ENCODE data around the gene AK3.

The AK3 gene

GRCh38 chr9:4727593-4727992 lies 13.4 kb downstream of the AK3 start:
- TF ChIP-seq CEBPB (IDR thresholded peaks at IDR 0.05) (no peak), REST (IDR thresholded peaks at IDR 0.05; ENCODE audit: low read depth) (no peak), TEAD4 (IDR thresholded peaks at IDR 0.05) (no peak), RAD21 (IDR thresholded peaks at IDR 0.05; ENCODE audit: low read depth) (no peak), EP300 (IDR thresholded peaks at IDR 0.05; ENCODE audit: borderline replicate concordance) (no peak), MAX (IDR thresholded peaks at IDR 0.05) (no peak), CREB1 (IDR thresholded peaks at IDR 0.05; ENCODE audit: low read depth) (no peak), YY1 (IDR thresholded peaks at IDR 0.05; ENCODE audit: low read depth) (no peak), TCF12 (IDR thresholded peaks at IDR 0.05; ENCODE audit: low read depth) (no peak), ZBTB7A (IDR thresholded peaks at IDR 0.05; ENCODE audit: low read depth) (no peak), NFIC (IDR thresholded peaks at IDR 0.05) (no peak), TAF1 (IDR thresholded peaks at IDR 0.05; ENCODE audit: low read depth) (no peak)

- TF ChIP-seq MAX (IDR thresholded peaks at IDR 0.05), result no peak
- no peak for TF ChIP-seq TEAD4 (IDR thresholded peaks at IDR 0.05)
- no peak for TF ChIP-seq USF1 (IDR thresholded peaks at IDR 0.05)
- TF ChIP-seq FOXM1 (IDR thresholded peaks at IDR 0.05; ENCODE audit: borderline replicate concordance, low read depth), result no peak
- no peak for TF ChIP-seq NFIC (IDR thresholded peaks at IDR 0.05)
- no peak for TF ChIP-seq EGR1 (IDR thresholded peaks at IDR 0.05)
- no peak for TF ChIP-seq RAD21 (IDR thresholded peaks at IDR 0.05; ENCODE audit: low read depth)
- no peak for TF ChIP-seq CREB1 (IDR thresholded peaks at IDR 0.05; ENCODE audit: low read depth)
- TF ChIP-seq CEBPB (IDR thresholded peaks at IDR 0.05), result no peak
- TF ChIP-seq EP300 (IDR thresholded peaks at IDR 0.05; ENCODE audit: borderline replicate concordance), result no peak
- TF ChIP-seq REST (IDR thresholded peaks at IDR 0.05; ENCODE audit: low read depth), result no peak
- TF ChIP-seq TAF1 (IDR thresholded peaks at IDR 0.05; ENCODE audit: low read depth), result no peak
- TF ChIP-seq YY1 (IDR thresholded peaks at IDR 0.05; ENCODE audit: low read depth), result no peak
- TF ChIP-seq ZBTB7A (IDR thresholded peaks at IDR 0.05; ENCODE audit: low read depth), result no peak
- no peak for TF ChIP-seq TCF12 (IDR thresholded peaks at IDR 0.05; ENCODE audit: low read depth)
Measured at GRCh38 chr9:4725706-4726442, 15.1 kb downstream of the AK3 start.

- TF ChIP-seq CREB1 (IDR thresholded peaks at IDR 0.05; ENCODE audit: low read depth), result no peak
- no peak for TF ChIP-seq FOXM1 (IDR thresholded peaks at IDR 0.05; ENCODE audit: borderline replicate concordance, low read depth)
- TF ChIP-seq CEBPB (IDR thresholded peaks at IDR 0.05), result no peak
- TF ChIP-seq YY1 (IDR thresholded peaks at IDR 0.05; ENCODE audit: low read depth), result no peak
- TF ChIP-seq TAF1 (IDR thresholded peaks at IDR 0.05; ENCODE audit: low read depth), result no peak
- no peak for TF ChIP-seq NFIC (IDR thresholded peaks at IDR 0.05)
- no peak for TF ChIP-seq RAD21 (IDR thresholded peaks at IDR 0.05; ENCODE audit: low read depth)
- TF ChIP-seq TEAD4 (IDR thresholded peaks at IDR 0.05), result no peak
- no peak for TF ChIP-seq TCF12 (IDR thresholded peaks at IDR 0.05; ENCODE audit: low read depth)
- TF ChIP-seq ZBTB7A (IDR thresholded peaks at IDR 0.05; ENCODE audit: low read depth), result no peak
- no peak for TF ChIP-seq EP300 (IDR thresholded peaks at IDR 0.05; ENCODE audit: borderline replicate concordance)
- no peak for TF ChIP-seq USF1 (IDR thresholded peaks at IDR 0.05)
- TF ChIP-seq MAX (IDR thresholded peaks at IDR 0.05), result no peak
- no peak for TF ChIP-seq REST (IDR thresholded peaks at IDR 0.05; ENCODE audit: low read depth)
Measured at GRCh38 chr9:4721736-4722135, 19.3 kb downstream of the AK3 start.

- no peak for TF ChIP-seq REST (IDR thresholded peaks at IDR 0.05; ENCODE audit: low read depth)
- no peak for TF ChIP-seq EP300 (IDR thresholded peaks at IDR 0.05; ENCODE audit: borderline replicate concordance)
- no peak for TF ChIP-seq TCF12 (IDR thresholded peaks at IDR 0.05; ENCODE audit: low read depth)
- no peak for TF ChIP-seq RAD21 (IDR thresholded peaks at IDR 0.05; ENCODE audit: low read depth)
- no peak for TF ChIP-seq USF1 (IDR thresholded peaks at IDR 0.05)
- TF ChIP-seq TEAD4 (IDR thresholded peaks at IDR 0.05), result no peak
- no peak for TF ChIP-seq NFIC (IDR thresholded peaks at IDR 0.05)
- no peak for TF ChIP-seq YY1 (IDR thresholded peaks at IDR 0.05; ENCODE audit: low read depth)
- no peak for TF ChIP-seq EGR1 (IDR thresholded peaks at IDR 0.05)
- TF ChIP-seq MAX (IDR thresholded peaks at IDR 0.05), result no peak
- no peak for TF ChIP-seq ZBTB7A (IDR thresholded peaks at IDR 0.05; ENCODE audit: low read depth)
Measured at GRCh38 chr9:4718911-4719310, 22.1 kb downstream of the AK3 start.

Measured in Ishikawa (cell line).